GM10248 (cell line): ENCODE results near the gene ILKAP.

Experiments
- CTCF ChIA-PET: fragments of 300-600 bp; sonication (Branson Sonifier 250); formaldehyde crosslinking; extraction: SDS; loops from one replicate; lab custom pipeline; 2021; ENCODE audit warnings: antibody characterized with exemption; lab: Yijun Ruan, JAX
- POLR2A ChIA-PET: fragments of 350-650 bp; sonication (Branson Sonifier 250); formaldehyde crosslinking; extraction: SDS; loops from one replicate; lab custom pipeline; 2020; ENCODE audit warnings: antibody characterized with exemption; lab: Yijun Ruan, JAX
- DNase-seq: peaks from one replicate; pipeline ENCODE4 v3.0.0; 2012; ENCODE audit errors: extremely low spot score
- TF ChIP-seq, protein P1 (sequence below): IDR thresholded peaks from 2 replicates; pipeline ENCODE4 v1.5.1; 2012; ENCODE audit warnings: mild to moderate bottlenecking, low read depth; ENCODE audit errors: extremely low read depth, missing control alignments, control extremely low read depth

ILKAP gene

GRCh38 chr2:238136820-238137537 lies 66.5 kb downstream of the ILKAP start:
- TF ChIP-seq, protein P1, sequence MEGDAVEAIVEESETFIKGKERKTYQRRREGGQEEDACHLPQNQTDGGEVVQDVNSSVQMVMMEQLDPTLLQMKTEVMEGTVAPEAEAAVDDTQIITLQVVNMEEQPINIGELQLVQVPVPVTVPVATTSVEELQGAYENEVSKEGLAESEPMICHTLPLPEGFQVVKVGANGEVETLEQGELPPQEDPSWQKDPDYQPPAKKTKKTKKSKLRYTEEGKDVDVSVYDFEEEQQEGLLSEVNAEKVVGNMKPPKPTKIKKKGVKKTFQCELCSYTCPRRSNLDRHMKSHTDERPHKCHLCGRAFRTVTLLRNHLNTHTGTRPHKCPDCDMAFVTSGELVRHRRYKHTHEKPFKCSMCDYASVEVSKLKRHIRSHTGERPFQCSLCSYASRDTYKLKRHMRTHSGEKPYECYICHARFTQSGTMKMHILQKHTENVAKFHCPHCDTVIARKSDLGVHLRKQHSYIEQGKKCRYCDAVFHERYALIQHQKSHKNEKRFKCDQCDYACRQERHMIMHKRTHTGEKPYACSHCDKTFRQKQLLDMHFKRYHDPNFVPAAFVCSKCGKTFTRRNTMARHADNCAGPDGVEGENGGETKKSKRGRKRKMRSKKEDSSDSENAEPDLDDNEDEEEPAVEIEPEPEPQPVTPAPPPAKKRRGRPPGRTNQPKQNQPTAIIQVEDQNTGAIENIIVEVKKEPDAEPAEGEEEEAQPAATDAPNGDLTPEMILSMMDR = no peak
- ChIA-PET CTCF (interaction anchor here (1.3 kb wide), 1 partner anchor 16 kb away, joined by 4 read pairs; no protein-coding TSS in a partner anchor), POLR2A (no interaction called here)
- no peak for DNase-seq

DNA sequence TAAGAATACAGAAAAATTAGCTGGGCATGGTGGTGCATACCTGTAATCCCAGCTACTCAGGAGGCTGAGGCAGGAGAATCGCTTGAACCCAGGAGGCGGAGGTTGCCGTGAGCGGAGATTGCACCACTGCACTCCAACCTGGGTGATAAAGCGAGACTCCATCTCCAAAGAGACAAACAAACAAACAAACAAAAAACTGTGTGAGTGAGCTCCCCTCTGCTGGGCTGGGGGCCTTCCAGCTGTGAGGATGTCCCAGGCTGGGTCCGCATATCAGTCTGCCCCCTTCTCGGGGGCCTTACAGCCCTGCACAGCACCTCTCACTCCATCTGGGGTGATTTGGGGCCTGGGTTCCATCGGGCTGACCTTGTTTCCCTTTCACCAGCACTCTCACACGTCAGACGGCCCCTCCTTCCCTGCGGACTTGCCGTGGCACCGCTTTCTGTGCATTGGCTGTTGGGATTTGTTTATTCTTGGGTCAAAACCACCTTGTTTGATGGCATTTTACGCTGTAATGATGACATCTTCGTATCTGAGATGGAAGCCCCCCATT lies 67.8 kb downstream of the ILKAP start:
- CTCF ChIA-PET = interaction anchor here (1.2 to 1.3 kb wide), 2 partner anchors 129 to 277 kb away, joined by 3 read pairs; no protein-coding TSS in a partner anchor
- POLR2A ChIA-PET = no interaction called here
- no peak for DNase-seq
- TF ChIP-seq, protein P1 = no peak

- no peak for DNase-seq
- CTCF ChIA-PET = interaction anchor here (0.9 to 1.3 kb wide), 3 partner anchors 130 to 575 kb away, joined by 3 read pairs; no protein-coding TSS in a partner anchor
- TF ChIP-seq, protein P1 = no peak
- POLR2A ChIA-PET = no interaction called here
Measured at GRCh38 chr2:238134393-238134785, 69.1 kb downstream of the ILKAP start.

GRCh38 chr2:238133499-238134392 lies 69.7 kb downstream of the ILKAP start:
- CTCF ChIA-PET = interaction anchor here (1.0 to 1.5 kb wide), 2 partner anchors 8 to 129 kb away, joined by 3 to 6 read pairs; no protein-coding TSS in a partner anchor
- no peak for DNase-seq
- TF ChIP-seq, protein P1 = no peak

GRCh38 chr2:238132463-238133450 lies 70.7 kb downstream of the ILKAP start:
- DNase-seq = no peak
- POLR2A ChIA-PET = no interaction called here
- CTCF ChIA-PET = interaction anchor here (1.0 to 1.5 kb wide), 2 partner anchors 9 to 130 kb away, joined by 3 to 6 read pairs; no protein-coding TSS in a partner anchor
- TF ChIP-seq, protein P1 = no peak

More at GRCh38 chr2:238133499-238134392, 69.7 kb downstream of the ILKAP start:
- POLR2A ChIA-PET = no interaction called here
